ENCODE measurements around the gene CDH20. TPM values are rescaled to one million over a fixed set of nuclear protein-coding genes. Genes with fewer than 3 reads are reported as not detected.

CDH20 gene
- total and polyA plus RNA-seq, 2 experiments from 2014 or later, result 1.3 to 3.6 TPM

GRCh38 chr18:61471942-61472341 is 138.7 kb downstream of the CDH20 start:
- H3K9me3 ChIP-seq (ENCODE audit: low read depth), result no peaks in the 10 kb centered on the region
- 50% methylated on average over 5 of the region's 5 CpGs for WGBS (ENCODE audit: low lambda C conversion rate, missing lambda C conversion rate)
- no peak overlapping the region for H3K4me3 ChIP-seq
- H3K27me3 ChIP-seq, result no peaks in the 10 kb centered on the region
- no peak overlapping the region for H3K27ac ChIP-seq
- no peaks in the 10 kb centered on the region for H3K9me2 ChIP-seq (replicated peaks; ENCODE audit: insufficient read depth)
- no peak overlapping the region for H3K4me2 ChIP-seq
- no peaks in the 10 kb centered on the region for H3K36me3 ChIP-seq (replicated peaks; ENCODE audit: insufficient read depth, low read depth)
- H2AFZ ChIP-seq, result no peak overlapping the region
- H4K20me1 ChIP-seq (ENCODE audit: insufficient read depth, poor library complexity, severe bottlenecking), result no peaks in the 10 kb centered on the region
- DNase-seq (ENCODE audit: low spot score), result no peak
- H3K4me1 ChIP-seq (ENCODE audit: insufficient read depth), result no peaks in the 10 kb centered on the region
- TF ChIP-seq CTCF (IDR thresholded peaks at IDR 0.05; ENCODE audit: poor library complexity), result no peak
- H3K79me2 ChIP-seq, result no peaks in the 10 kb centered on the region

GRCh38 chr18:61474341-61474740 is 141.1 kb downstream of the CDH20 start:
- TF ChIP-seq CTCF (IDR thresholded peaks at IDR 0.05; ENCODE audit: poor library complexity) (no peak), EZH2phosphoT487 (IDR thresholded peaks at IDR 0.05; ENCODE audit: low read depth, severe bottlenecking, unreplicated experiment) (no peak), EZH2 (IDR thresholded peaks at IDR 0.05; ENCODE audit: borderline replicate concordance) (no peak)
- no peaks in the 10 kb centered on the region for H3K9me3 ChIP-seq (ENCODE audit: low read depth)
- no peak for DNase-seq (ENCODE audit: low spot score)

GRCh38 chr18:61474918-61475317 is 141.7 kb downstream of the CDH20 start:
- no peak for DNase-seq (ENCODE audit: low spot score)
- no peaks in the 10 kb centered on the region for H4K20me1 ChIP-seq (ENCODE audit: insufficient read depth, poor library complexity, severe bottlenecking)
- no peak overlapping the region for H3K4me3 ChIP-seq
- H3K79me2 ChIP-seq, result no peaks in the 10 kb centered on the region
- TF ChIP-seq EZH2 (IDR thresholded peaks at IDR 0.05; ENCODE audit: borderline replicate concordance) (no peak), CTCF (IDR thresholded peaks at IDR 0.05; ENCODE audit: poor library complexity) (no peak), EZH2phosphoT487 (IDR thresholded peaks at IDR 0.05; ENCODE audit: low read depth, severe bottlenecking, unreplicated experiment) (no peak)
- WGBS (ENCODE audit: low lambda C conversion rate, missing lambda C conversion rate), result 41% methylated on average over 2 of the region's 2 CpGs
- no peak overlapping the region for H2AFZ ChIP-seq
- no peaks in the 10 kb centered on the region for H3K9me2 ChIP-seq (replicated peaks; ENCODE audit: insufficient read depth)
- no peak overlapping the region for H3K4me2 ChIP-seq
- H3K27ac ChIP-seq, result no peak overlapping the region
- no peaks in the 10 kb centered on the region for H3K36me3 ChIP-seq (replicated peaks; ENCODE audit: insufficient read depth, low read depth)
- no peaks in the 10 kb centered on the region for H3K9me3 ChIP-seq (ENCODE audit: low read depth)
- H3K27me3 ChIP-seq, result no peaks in the 10 kb centered on the region
- no peaks in the 10 kb centered on the region for H3K4me1 ChIP-seq (ENCODE audit: insufficient read depth)

More at GRCh38 chr18:61474341-61474740, 141.1 kb downstream of the CDH20 start:
- no peaks in the 10 kb centered on the region for H3K79me2 ChIP-seq
- no peaks in the 10 kb centered on the region for H3K9me2 ChIP-seq (replicated peaks; ENCODE audit: insufficient read depth)
- WGBS (ENCODE audit: low lambda C conversion rate, missing lambda C conversion rate), result 79% methylated on average over 6 of the region's 6 CpGs
- no peak overlapping the region for H3K27ac ChIP-seq
- no peak overlapping the region for H3K4me2 ChIP-seq
- H3K36me3 ChIP-seq (replicated peaks; ENCODE audit: insufficient read depth, low read depth), result no peaks in the 10 kb centered on the region
- no peaks in the 10 kb centered on the region for H3K4me1 ChIP-seq (ENCODE audit: insufficient read depth)
- H3K27me3 ChIP-seq, result no peaks in the 10 kb centered on the region
- H2AFZ ChIP-seq, result no peak overlapping the region
- H4K20me1 ChIP-seq (ENCODE audit: insufficient read depth, poor library complexity, severe bottlenecking), result no peaks in the 10 kb centered on the region
- no peak overlapping the region for H3K4me3 ChIP-seq

GRCh38 chr18:61475931-61476330 is 142.7 kb downstream of the CDH20 start:
- Histone ChIP-seq H3K79me2 (no peaks in the 10 kb centered on the region), H3K4me1 (ENCODE audit: insufficient read depth) (no peaks in the 10 kb centered on the region), H3K4me2 (no peak overlapping the region), H2AFZ (no peak overlapping the region), H4K20me1 (ENCODE audit: insufficient read depth, poor library complexity, severe bottlenecking) (no peaks in the 10 kb centered on the region), H3K36me3 (replicated peaks; ENCODE audit: insufficient read depth, low read depth) (no peaks in the 10 kb centered on the region), H3K9me3 (ENCODE audit: low read depth) (no peaks in the 10 kb centered on the region), H3K27ac (no peak overlapping the region), H3K27me3 (no peaks in the 10 kb centered on the region), H3K9me2 (replicated peaks; ENCODE audit: insufficient read depth) (no peaks in the 10 kb centered on the region), H3K4me3 (no peak overlapping the region)
- 82% methylated on average over 5 of the region's 5 CpGs for WGBS (ENCODE audit: low lambda C conversion rate, missing lambda C conversion rate)
- TF ChIP-seq EZH2 (IDR thresholded peaks at IDR 0.05; ENCODE audit: borderline replicate concordance) (no peak), EZH2phosphoT487 (IDR thresholded peaks at IDR 0.05; ENCODE audit: low read depth, severe bottlenecking, unreplicated experiment) (no peak), CTCF (IDR thresholded peaks at IDR 0.05; ENCODE audit: poor library complexity) (no peak)
- DNase-seq (ENCODE audit: low spot score), result no peak

All from hepatocyte (in vitro differentiated cells).